Measurements from ENCODE around the gene NUCKS1.

GRCh38 chr1:205675247-205675646 lies 74.7 kb downstream of the NUCKS1 start:
- TF ChIP-seq POLR2AphosphoS5 (IDR thresholded peaks at IDR 0.05; ENCODE audit: low read depth, low read length) (no peak), REST (IDR thresholded peaks at IDR 0.05; ENCODE audit: insufficient read depth in 1 of 2, low read depth in 2 of 2, low read length in 2 of 2) (no peak), TAF1 (IDR thresholded peaks at IDR 0.05; ENCODE audit: borderline replicate concordance, insufficient read depth, low read length) (no peak)

Measured in PFSK-1 (cell line).